Kidney epithelial cell (primary cell): ENCODE results near the gene CER1. TPM values are rescaled to one million over a fixed set of nuclear protein-coding genes. Genes with fewer than 3 reads are reported as not detected.
"Not testable (repeated sequence)": the region's sequence is repeated elsewhere in the genome, so short reads cannot be mapped to it uniquely, and the experiment has no call there.

Source experiments
- DNase-seq: peaks from one replicate; pipeline ENCODE4 v3.0.0-alpha.2; 2010; ENCODE audit warnings: low read depth
- H3K27me3 ChIP-seq: 2 replicates; pipeline ENCODE4 v1.6.0; 2011; ENCODE audit warnings: low read length; ENCODE audit not compliant: control insufficient read depth, insufficient read depth
- H3K36me3 ChIP-seq: 2 replicates; pipeline ENCODE4 v1.5.1; 2011; ENCODE audit warnings: low read length; ENCODE audit not compliant: control insufficient read depth, insufficient read depth
- H3K4me3 ChIP-seq: 2 replicates; pipeline ENCODE4 v1.5.1; 2011; ENCODE audit warnings: low read depth, mild to moderate bottlenecking, control low read depth, low read length
- CTCF ChIP-seq: IDR thresholded peaks from 2 replicates; pipeline ENCODE4 v1.5.1; 2011; ENCODE audit warnings: mild to moderate bottlenecking, moderate library complexity, low read length, control low read depth, inconsistent platforms; ENCODE audit not compliant: insufficient read depth, poor library complexity, severe bottlenecking
- total RNA-seq: library from RNA; depleted of rRNA; stranded (reverse); fragments of >200 nt; gene quantifications from 2 replicates; pipeline ENCODE4 v1.2.3, GENCODE V29; 2015

Gene CER1
- total RNA-seq, 1 donor from 2014 or later: not detected

- DNase-seq: no peak
- H3K27me3 ChIP-seq: no peaks in the 10 kb centered on the region
- TF ChIP-seq CTCF: no peak
- H3K36me3 ChIP-seq: no peaks in the 10 kb centered on the region
- no peak overlapping the region for H3K4me3 ChIP-seq
These were observed 36.4 kb downstream of the CER1 start for GRCh38 chr9:14686168-14686567.

- H3K36me3 ChIP-seq, H3K27me3 ChIP-seq, H3K4me3 ChIP-seq, DNase-seq: not testable (repeated sequence)
These were observed 39.9 kb downstream of the CER1 start for GRCh38 chr9:14682616-14683015.

- no peaks in the 10 kb centered on the region for H3K36me3 ChIP-seq
These were observed 43.8 kb downstream of the CER1 start for GRCh38 chr9:14678776-14679175.

GRCh38 chr9:14677872-14678271, 44.7 kb downstream of the CER1 start:
- H3K4me3 ChIP-seq: no peak overlapping the region
- DNase-seq: no peak
- no peak for TF ChIP-seq CTCF
- no peaks in the 10 kb centered on the region for H3K36me3 ChIP-seq
- no peaks in the 10 kb centered on the region for H3K27me3 ChIP-seq

More at GRCh38 chr9:14678776-14679175, 43.8 kb downstream of the CER1 start:
- TF ChIP-seq CTCF: no peak
- no peak overlapping the region for H3K4me3 ChIP-seq
- no peak for DNase-seq
- no peaks in the 10 kb centered on the region for H3K27me3 ChIP-seq

- no peak for DNase-seq
- no peak for TF ChIP-seq CTCF
- Histone ChIP-seq H3K4me3 (no peak overlapping the region), H3K27me3 (no peaks in the 10 kb centered on the region), H3K36me3 (no peaks in the 10 kb centered on the region)
These were observed 45.1 kb downstream of the CER1 start for GRCh38 chr9:14677396-14677795.

GRCh38 chr9:14674630-14675029, 47.9 kb downstream of the CER1 start:
- H3K27me3 ChIP-seq: no peaks in the 10 kb centered on the region
- H3K36me3 ChIP-seq: no peaks in the 10 kb centered on the region
- DNase-seq: no peak
- H3K4me3 ChIP-seq: no peak overlapping the region
- TF ChIP-seq CTCF: no peak

- no peaks in the 10 kb centered on the region for H3K36me3 ChIP-seq
These were observed 51.2 kb downstream of the CER1 start for GRCh38 chr9:14671377-14671776.

More at GRCh38 chr9:14671377-14671776, 51.2 kb downstream of the CER1 start:
- DNase-seq: no peak
- TF ChIP-seq CTCF: no peak
- no peak overlapping the region for H3K4me3 ChIP-seq
- H3K27me3 ChIP-seq: no peaks in the 10 kb centered on the region
